Astrocyte of the spinal cord (primary cell): ENCODE measurements around the gene FAM168A.

ENCODE experiments used
- DNase-seq: peaks from one replicate; pipeline ENCODE4 v3.0.0; 2011; ENCODE audit warnings: low read depth, low spot score
- H3K4me3 ChIP-seq: 2 replicates; pipeline ENCODE4 v1.5.1; 2011; ENCODE audit warnings: low read depth, mild to moderate bottlenecking, low read length, moderate library complexity
- in situ Hi-C: cut with HindIII; loops from 2 replicates; pipeline ENCODE4 v1.10.0; 2017; ENCODE audit warnings: low sequenced_read_pairs
- TF ChIP-seq, protein P1 (sequence below): IDR thresholded peaks from 2 replicates; pipeline ENCODE4 v1.5.1; 2012; ENCODE audit warnings: low read depth, mild to moderate bottlenecking, low read length, inconsistent platforms

FAM168A gene

GRCh38 chr11:73398721-73399120 is 199.2 kb downstream of the FAM168A start:
- no peak overlapping the region for H3K4me3 ChIP-seq
- in situ Hi-C loops, result no loop called here
- DNase-seq, result no peak
- TF ChIP-seq, protein P1, sequence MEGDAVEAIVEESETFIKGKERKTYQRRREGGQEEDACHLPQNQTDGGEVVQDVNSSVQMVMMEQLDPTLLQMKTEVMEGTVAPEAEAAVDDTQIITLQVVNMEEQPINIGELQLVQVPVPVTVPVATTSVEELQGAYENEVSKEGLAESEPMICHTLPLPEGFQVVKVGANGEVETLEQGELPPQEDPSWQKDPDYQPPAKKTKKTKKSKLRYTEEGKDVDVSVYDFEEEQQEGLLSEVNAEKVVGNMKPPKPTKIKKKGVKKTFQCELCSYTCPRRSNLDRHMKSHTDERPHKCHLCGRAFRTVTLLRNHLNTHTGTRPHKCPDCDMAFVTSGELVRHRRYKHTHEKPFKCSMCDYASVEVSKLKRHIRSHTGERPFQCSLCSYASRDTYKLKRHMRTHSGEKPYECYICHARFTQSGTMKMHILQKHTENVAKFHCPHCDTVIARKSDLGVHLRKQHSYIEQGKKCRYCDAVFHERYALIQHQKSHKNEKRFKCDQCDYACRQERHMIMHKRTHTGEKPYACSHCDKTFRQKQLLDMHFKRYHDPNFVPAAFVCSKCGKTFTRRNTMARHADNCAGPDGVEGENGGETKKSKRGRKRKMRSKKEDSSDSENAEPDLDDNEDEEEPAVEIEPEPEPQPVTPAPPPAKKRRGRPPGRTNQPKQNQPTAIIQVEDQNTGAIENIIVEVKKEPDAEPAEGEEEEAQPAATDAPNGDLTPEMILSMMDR, result no peak

DNA sequence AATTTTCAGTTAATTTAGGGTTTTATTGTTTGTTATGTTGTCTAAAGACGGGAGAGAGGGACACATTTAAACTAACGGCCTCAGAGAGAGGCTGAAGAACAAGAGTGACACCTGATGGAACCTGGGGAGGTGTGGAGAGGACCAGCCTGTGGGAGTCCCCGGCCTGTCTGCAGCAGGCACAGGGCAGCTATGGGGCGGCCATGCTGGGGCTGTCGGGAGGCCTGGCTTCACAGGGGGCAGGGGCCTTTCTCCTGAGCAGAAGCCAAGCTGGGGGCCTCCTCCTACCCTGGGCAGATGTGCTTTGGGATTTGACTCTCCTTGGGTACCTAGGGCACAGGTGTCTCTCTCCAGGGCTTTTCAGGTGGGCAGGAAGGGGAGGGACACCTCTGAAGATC is 199.8 kb downstream of the FAM168A start:
- H3K4me3 ChIP-seq, result no peak overlapping the region
- TF ChIP-seq, protein P1, result no peak
- no peak for DNase-seq
- in situ Hi-C loops, result no loop called here

DNA sequence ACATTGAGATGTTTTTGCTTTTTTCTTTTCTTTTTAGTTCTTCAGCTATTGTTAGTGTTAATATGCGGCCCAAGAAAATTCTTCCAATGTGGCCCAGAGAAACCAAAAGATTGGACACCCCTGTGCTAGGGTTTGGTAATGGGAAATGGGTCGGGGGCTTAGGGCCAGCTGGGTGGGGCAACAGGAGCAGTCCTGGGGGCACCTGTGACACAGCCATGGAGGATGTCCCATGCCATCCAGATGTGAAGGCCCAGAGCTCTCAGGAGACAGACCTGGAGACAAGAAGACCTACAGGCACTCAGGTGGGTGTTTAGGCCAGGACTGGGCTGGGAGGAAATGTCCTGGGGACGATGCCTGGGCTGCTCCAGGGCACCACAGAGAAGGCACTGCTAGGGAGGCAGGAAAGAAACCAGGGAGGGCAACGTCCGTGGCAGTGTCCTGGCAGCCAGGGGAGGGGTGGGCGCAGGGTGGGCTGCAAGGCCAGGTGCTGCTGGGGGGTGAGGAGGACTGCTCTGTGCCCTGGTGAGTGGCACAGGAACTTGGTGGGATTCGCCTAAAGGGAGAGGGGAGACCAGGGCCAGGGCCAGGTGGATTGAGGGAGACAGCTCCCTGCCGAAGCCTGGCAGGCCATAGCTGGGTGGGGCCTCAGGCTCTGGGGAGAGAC is 200.3 kb downstream of the FAM168A start:
- TF ChIP-seq, protein P1, result no peak
- DNase-seq, result no peak
- no peak overlapping the region for H3K4me3 ChIP-seq
- in situ Hi-C loops, result no loop called here

- in situ Hi-C loops, result no loop called here
- TF ChIP-seq, protein P1, result no peak
Observed at GRCh38 chr11:73396985-73397384, 200.9 kb downstream of the FAM168A start.

DNA sequence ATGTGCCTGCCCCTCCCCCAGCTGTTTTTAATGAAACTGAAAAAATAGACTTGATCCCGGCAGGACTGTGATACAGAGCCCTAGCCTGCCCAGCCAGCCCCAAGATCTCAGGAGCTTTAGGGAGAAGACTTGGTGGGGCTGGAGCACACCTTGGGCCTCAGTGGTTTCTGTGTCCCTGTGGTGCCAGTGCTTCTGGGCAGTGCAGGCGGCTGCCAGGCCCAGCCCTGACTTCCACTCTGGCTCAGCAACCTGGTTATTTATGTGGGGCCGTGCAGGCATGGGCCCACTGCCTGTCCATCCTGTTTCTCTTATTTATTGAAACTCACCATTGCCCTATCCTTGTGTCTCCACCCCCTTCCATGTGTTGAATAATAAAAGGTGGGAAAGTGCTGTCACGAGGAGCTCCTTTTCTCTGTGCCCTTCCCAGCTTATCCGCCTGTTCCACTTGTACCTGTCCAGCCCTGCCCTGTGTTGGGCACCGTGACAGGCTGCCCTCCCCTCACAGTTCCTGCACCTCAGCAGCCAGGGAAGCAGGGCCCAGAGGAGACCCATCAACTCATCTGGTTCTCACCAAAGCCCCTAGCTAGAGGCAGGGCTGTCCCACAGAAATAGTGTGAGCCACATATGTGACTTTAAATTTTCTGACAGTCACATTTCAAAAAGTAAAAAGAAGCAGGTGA is 201.5 kb downstream of the FAM168A start:
- no peak overlapping the region for H3K4me3 ChIP-seq
- in situ Hi-C loops, result no loop called here
- TF ChIP-seq, protein P1, result no peak
- no peak for DNase-seq

More at GRCh38 chr11:73396985-73397384, 200.9 kb downstream of the FAM168A start:
- H3K4me3 ChIP-seq, result no peak overlapping the region
- DNase-seq, result no peak

GRCh38 chr11:73395297-73396208 is 202.4 kb downstream of the FAM168A start:
- in situ Hi-C loops, result no loop called here
- H3K4me3 ChIP-seq, result no peak overlapping the region
- TF ChIP-seq, protein P1, result no peak
- no peak for DNase-seq
